ENCODE measurements around the gene SFTPB. TPM values are rescaled to one million over a fixed set of nuclear protein-coding genes. Genes with fewer than 3 reads are reported as not detected.

The SFTPB gene
- total RNA-seq, 2 donors from 2014 or later, result 0.29 to 17.3 TPM

DNA sequence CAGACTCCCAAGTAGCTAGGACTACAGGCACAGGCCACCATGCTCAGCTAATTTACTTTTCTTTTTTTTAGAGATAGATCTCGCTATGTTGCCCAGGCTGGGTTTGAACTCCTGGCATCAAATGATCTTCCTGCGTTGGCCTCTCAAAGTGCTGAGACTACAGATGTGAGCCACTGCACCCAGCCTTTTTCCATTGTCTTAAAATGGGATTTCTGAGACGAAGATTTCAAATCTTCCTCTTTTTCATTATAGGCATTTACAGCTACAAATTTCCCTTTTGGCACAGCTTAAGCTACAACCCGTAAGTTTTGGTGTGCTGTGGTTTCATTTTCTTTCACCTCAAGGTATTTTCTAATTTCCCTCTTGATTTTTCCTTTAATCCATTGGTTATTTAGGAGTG is 34.8 kb upstream of the SFTPB start:
- Histone ChIP-seq H3K4me1 (no peaks in the 10 kb centered on the region), H3K27ac (no peak overlapping the region), H3K4me3 (no peak overlapping the region), H3K36me3 (no peaks in the 10 kb centered on the region), H3K27me3 (no peaks in the 10 kb centered on the region), H3K9ac (ENCODE audit: low read depth in 2 of 2, low read length in 2 of 2) (no peak overlapping the region), H3K9me3 (no peaks in the 10 kb centered on the region)
- no peak for TF ChIP-seq CTCF (IDR thresholded peaks at IDR 0.05)
- no peak for DNase-seq
- intact Hi-C loops (cut with DNase I), result no loop called here

DNA sequence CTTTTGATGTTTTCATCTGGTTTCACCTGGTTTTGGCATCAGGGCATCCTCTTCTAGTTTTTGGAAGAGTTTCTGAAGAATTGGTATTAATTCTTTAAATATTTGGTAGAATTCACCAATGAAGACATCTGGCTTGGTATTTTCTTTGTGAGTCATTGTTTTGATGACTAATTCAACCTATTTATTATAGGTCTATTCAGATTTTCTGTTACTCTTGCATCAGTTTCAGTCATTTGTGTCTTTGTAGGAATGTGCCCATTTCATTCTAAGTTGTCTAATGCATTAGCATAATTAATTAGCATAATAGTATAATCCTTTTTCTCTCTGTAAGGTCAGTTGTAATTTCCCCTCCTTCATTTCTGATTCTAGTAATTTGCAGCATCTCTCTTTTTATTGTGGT is 34.2 kb upstream of the SFTPB start:
- no peak for TF ChIP-seq CTCF (IDR thresholded peaks at IDR 0.05)
- Histone ChIP-seq H3K9ac (ENCODE audit: low read depth in 2 of 2, low read length in 2 of 2) (no peak overlapping the region), H3K9me3 (no peaks in the 10 kb centered on the region), H3K27me3 (no peaks in the 10 kb centered on the region), H3K36me3 (no peaks in the 10 kb centered on the region), H3K4me3 (no peak overlapping the region), H3K4me1 (no peaks in the 10 kb centered on the region), H3K27ac (no peak overlapping the region)
- DNase-seq, result no peak
- intact Hi-C loops (cut with DNase I), result no loop called here

GRCh38 chr2:85699325-85699724 is 31.3 kb upstream of the SFTPB start:
- H3K9ac ChIP-seq (ENCODE audit: low read depth in 2 of 2, low read length in 2 of 2), result no peak overlapping the region
- H3K4me3 ChIP-seq, result no peak overlapping the region
- no peak for DNase-seq
- no peaks in the 10 kb centered on the region for H3K36me3 ChIP-seq
- H3K27ac ChIP-seq, result no peak overlapping the region
- no peaks in the 10 kb centered on the region for H3K9me3 ChIP-seq
- intact Hi-C loops (cut with DNase I), result no loop called here
- no peaks in the 10 kb centered on the region for H3K27me3 ChIP-seq
- TF ChIP-seq CTCF (IDR thresholded peaks at IDR 0.05), result no peak
- no peaks in the 10 kb centered on the region for H3K4me1 ChIP-seq

GRCh38 chr2:85698880-85699254 is 30.9 kb upstream of the SFTPB start:
- DNase-seq, result no peak
- H3K27me3 ChIP-seq, result no peaks in the 10 kb centered on the region
- H3K36me3 ChIP-seq, result no peaks in the 10 kb centered on the region
- H3K4me3 ChIP-seq, result no peak overlapping the region
- H3K27ac ChIP-seq, result no peak overlapping the region
- H3K4me1 ChIP-seq, result no peaks in the 10 kb centered on the region
- TF ChIP-seq CTCF (IDR thresholded peaks at IDR 0.05), result no peak
- intact Hi-C loops (cut with DNase I), result no loop called here
- H3K9me3 ChIP-seq, result no peaks in the 10 kb centered on the region
- H3K9ac ChIP-seq (ENCODE audit: low read depth in 2 of 2, low read length in 2 of 2), result no peak overlapping the region

DNA sequence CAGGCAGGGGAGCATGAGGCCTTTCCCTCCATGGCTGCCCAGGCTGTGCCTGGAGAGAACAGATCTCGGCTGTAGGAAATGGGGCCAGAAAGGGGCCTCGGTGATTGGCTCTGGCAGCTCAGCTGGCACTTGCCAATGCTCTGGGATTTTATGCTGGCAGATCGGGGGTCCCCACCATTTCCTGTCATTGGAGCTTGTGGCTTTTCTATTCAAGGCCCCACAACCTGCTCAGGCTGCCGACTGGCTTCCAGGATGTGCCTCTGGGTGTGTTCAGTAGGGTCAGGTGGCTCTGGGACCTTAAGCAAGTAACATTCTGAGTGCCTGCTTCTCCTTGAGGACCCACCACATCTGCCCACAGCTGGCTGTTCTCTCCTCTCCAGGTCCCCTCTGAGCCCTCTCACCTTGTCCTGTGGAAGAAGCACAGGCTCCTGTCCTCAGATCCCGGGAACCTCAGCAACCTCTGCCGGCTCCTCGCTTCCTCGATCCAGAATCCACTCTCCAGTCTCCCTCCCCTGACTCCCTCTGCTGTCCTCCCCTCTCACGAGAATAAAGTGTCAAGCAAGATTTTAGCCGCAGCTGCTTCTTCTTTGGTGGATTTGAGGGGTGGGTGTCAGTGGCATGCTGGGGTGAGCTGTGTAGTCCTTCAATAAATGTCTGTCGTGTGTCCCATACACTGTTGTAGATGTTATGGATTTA is 30.3 kb upstream of the SFTPB start:
- intact Hi-C loops (cut with DNase I), result no loop called here

More for the DNA sequence above, 30.3 kb upstream of the SFTPB start:
- TF ChIP-seq CTCF (IDR thresholded peaks at IDR 0.05), result no peak
- Histone ChIP-seq H3K27ac (no peak overlapping the region), H3K9me3 (no peaks in the 10 kb centered on the region), H3K36me3 (no peaks in the 10 kb centered on the region), H3K4me3 (no peak overlapping the region), H3K4me1 (no peaks in the 10 kb centered on the region), H3K27me3 (no peaks in the 10 kb centered on the region), H3K9ac (ENCODE audit: low read depth in 2 of 2, low read length in 2 of 2) (no peak overlapping the region)
- no peak for DNase-seq
